Neural progenitor cell (in vitro differentiated cells): Measurements from ENCODE around the gene ZDHHC12.

Experiments used
- EZH2 ChIP-seq: fragments of 200-600 bp; sonication (generic); IDR thresholded peaks from 2 replicates; pipeline ENCODE4 v1.6.1; 2017; ENCODE audit warnings: antibody characterized with exemption, mild to moderate bottlenecking, moderate library complexity
- EZH2phosphoT487 ChIP-seq: fragments of 200-600 bp; sonication (generic); IDR thresholded peaks from 2 replicates; pipeline ENCODE4 v1.6.1; 2017; ENCODE audit warnings: antibody characterized with exemption
- TF ChIP-seq, protein P1 (sequence below): fragments of 200-600 bp; sonication (generic); IDR thresholded peaks from 2 replicates; pipeline ENCODE4 v1.5.1; 2017; ENCODE audit warnings: antibody characterized with exemption, mild to moderate bottlenecking

DNA sequence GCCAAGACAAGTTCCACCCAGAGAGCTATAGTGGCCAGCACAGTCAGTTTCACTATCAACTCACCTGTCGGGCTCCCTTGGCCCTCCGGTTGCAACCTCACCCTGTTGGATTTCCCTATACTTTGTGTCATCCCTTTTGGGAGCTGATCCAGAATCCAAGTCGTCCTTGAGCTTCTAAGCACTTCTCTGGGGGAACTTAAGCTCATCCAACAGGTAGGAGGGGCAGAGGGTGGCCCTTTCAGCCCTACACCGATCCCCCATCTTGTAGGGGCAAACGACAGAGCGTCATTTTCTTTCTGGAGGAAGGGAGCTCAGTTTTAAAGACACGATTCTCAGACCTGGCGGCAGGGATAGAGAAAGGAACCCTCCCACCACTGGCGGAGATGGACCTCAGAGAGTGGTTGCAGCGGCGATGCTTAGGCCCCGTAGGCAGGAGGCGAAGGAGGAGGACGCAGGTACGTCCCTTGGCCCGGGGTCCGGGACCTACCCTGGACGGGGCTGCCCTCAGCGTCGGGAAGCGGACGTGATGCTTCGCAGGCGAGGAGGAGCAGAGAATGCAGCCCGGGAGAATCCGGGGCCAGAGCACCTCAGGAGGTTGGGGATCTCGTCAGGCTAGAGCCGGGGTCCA, 47.3 kb upstream of the ZDHHC12 start:
- TF ChIP-seq, protein P1, sequence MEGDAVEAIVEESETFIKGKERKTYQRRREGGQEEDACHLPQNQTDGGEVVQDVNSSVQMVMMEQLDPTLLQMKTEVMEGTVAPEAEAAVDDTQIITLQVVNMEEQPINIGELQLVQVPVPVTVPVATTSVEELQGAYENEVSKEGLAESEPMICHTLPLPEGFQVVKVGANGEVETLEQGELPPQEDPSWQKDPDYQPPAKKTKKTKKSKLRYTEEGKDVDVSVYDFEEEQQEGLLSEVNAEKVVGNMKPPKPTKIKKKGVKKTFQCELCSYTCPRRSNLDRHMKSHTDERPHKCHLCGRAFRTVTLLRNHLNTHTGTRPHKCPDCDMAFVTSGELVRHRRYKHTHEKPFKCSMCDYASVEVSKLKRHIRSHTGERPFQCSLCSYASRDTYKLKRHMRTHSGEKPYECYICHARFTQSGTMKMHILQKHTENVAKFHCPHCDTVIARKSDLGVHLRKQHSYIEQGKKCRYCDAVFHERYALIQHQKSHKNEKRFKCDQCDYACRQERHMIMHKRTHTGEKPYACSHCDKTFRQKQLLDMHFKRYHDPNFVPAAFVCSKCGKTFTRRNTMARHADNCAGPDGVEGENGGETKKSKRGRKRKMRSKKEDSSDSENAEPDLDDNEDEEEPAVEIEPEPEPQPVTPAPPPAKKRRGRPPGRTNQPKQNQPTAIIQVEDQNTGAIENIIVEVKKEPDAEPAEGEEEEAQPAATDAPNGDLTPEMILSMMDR, result no peak
- TF ChIP-seq EZH2, result no peak
- no peak for TF ChIP-seq EZH2phosphoT487
